ENCODE results near the gene NFATC2. TPM values are rescaled to one million over a fixed set of nuclear protein-coding genes. Genes with fewer than 3 reads are reported as not detected.

The NFATC2 gene
- polyA plus RNA-seq, 1 of the 3 experiments (the other 2 are of a cell fraction): 0.36 TPM

DNA sequence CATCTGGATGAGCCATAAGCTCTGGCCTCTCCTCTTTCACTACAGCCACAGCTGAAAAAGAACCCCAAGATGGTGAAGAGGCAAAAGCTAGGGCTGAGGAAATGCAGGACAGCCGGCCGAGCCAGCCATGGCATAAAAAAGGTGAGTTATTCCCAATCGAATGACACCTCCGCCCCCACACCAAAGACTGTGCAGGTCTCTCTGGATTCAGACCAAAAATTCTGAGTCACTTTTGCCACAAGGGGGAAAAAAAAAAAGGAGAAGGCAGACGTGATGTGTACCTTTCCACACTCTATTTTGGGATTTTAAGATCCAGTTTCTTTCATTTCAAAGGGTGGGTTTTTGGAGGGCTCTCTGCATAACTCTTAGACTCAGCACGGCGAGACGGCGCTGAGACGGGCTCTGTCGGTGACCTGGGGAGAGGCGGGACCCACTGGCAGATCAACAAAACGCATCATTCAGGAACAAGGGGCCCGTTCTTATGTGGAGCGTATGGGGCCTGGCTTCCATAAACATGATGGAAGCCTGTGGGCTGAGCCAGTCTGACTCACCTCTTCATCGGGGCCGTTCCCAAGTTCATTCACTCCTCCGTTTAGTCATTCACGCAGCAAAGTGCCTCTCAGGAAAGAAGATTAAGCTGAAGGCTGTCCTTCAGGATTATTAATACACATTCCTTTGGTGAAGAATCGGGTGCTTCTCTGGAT is 54.8 kb downstream of the NFATC2 start:
- ChIA-PET POLR2A (no interaction called here), CTCF (no interaction called here)
- Histone ChIP-seq H2AFZ (ENCODE audit: low read depth) (peak overlapping the region; percentile 84), H3K79me2 (ENCODE audit: insufficient read depth) (no peaks in the 10 kb centered on the region), H3K9me3 (no peaks in the 10 kb centered on the region), H3F3A (replicated peaks; ENCODE audit: insufficient read depth) (peaks cover 6% of the 10 kb centered on the region), H3K36me3 (replicated peaks in 1 of 2; ENCODE audit: control insufficient read depth in 1 of 2, insufficient read depth in 2 of 2, low read length in 1 of 2) (no peaks in the 10 kb centered on the region), H3K27ac (ENCODE audit: low read depth in 2 of 2, low read length in 1 of 2) (peak overlapping the region in 1 of 2 experiments; percentile 82; a peak in 2 of 4 replicates), H3K9ac (peak overlapping the region; percentile 56; the same call in 1 of the 2 replicates), H3K4me2 (peak overlapping the region; percentile 39; the same call in 1 of the 2 replicates), H3K27me3 (ENCODE audit: insufficient read depth) (no peaks in the 10 kb centered on the region), H3K4me1 (ENCODE audit: control insufficient read depth in 1 of 2, insufficient read depth in 2 of 2, low read depth in 1 of 2, low read length in 1 of 2) (peaks cover 8 to 16% of the 10 kb centered on the region in 2 experiments; a peak in 3 of 4 replicates), H3K4me3 (ENCODE audit: low read depth in 2 of 2, low read length in 1 of 2) (no peak overlapping the region), H3K9me2 (no peaks in the 10 kb centered on the region), H4K20me1 (ENCODE audit: insufficient read depth) (no peaks in the 10 kb centered on the region)
- TF ChIP-seq RXRA (IDR thresholded peaks at IDR 0.05; ENCODE audit: borderline replicate concordance, low read depth) (0 out of 2 replicates have a peak, but pooled peaks have one; percentile 25), CHD2 (IDR thresholded peaks at IDR 0.05; ENCODE audit: low read length, partially characterized antibody) (no peak), NFIC (IDR thresholded peaks at IDR 0.05; ENCODE audit: borderline replicate concordance) (peak; percentile 57; the same call in 1 of the 2 replicates), FOSL2 (IDR thresholded peaks at IDR 0.05; ENCODE audit: borderline replicate concordance, low read depth) (peak; percentile 71; the same call in 1 of the 2 replicates), ELF1 (IDR thresholded peaks at IDR 0.05) (no peak), FOXM1 (IDR thresholded peaks at IDR 0.05; ENCODE audit: low read depth) (no peak), FOXJ3 (CRISPR knock-in tag; IDR thresholded peaks at IDR 0.05) (no peak), TAF1 (IDR thresholded peaks at IDR 0.05; ENCODE audit: borderline replicate concordance, low read depth, low read length) (peak; percentile 15; the same call in 1 of the 2 replicates), TEAD4 (IDR thresholded peaks at IDR 0.05; ENCODE audit: borderline replicate concordance, insufficient read depth) (no peak), YY1 (IDR thresholded peaks at IDR 0.05; ENCODE audit: low read depth) (no peak), RFX5 (IDR thresholded peaks at IDR 0.05; ENCODE audit: low read length) (no peak), TCF12 (IDR thresholded peaks at IDR 0.05) (peak; percentile 54)
- TF ChIP-seq, protein P1, sequence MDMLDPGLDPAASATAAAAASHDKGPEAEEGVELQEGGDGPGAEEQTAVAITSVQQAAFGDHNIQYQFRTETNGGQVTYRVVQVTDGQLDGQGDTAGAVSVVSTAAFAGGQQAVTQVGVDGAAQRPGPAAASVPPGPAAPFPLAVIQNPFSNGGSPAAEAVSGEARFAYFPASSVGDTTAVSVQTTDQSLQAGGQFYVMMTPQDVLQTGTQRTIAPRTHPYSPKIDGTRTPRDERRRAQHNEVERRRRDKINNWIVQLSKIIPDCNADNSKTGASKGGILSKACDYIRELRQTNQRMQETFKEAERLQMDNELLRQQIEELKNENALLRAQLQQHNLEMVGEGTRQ (IDR thresholded peaks at IDR 0.05; ENCODE audit: borderline replicate concordance, low read depth, low read length): no peak
- TF ChIP-seq, protein P2, sequence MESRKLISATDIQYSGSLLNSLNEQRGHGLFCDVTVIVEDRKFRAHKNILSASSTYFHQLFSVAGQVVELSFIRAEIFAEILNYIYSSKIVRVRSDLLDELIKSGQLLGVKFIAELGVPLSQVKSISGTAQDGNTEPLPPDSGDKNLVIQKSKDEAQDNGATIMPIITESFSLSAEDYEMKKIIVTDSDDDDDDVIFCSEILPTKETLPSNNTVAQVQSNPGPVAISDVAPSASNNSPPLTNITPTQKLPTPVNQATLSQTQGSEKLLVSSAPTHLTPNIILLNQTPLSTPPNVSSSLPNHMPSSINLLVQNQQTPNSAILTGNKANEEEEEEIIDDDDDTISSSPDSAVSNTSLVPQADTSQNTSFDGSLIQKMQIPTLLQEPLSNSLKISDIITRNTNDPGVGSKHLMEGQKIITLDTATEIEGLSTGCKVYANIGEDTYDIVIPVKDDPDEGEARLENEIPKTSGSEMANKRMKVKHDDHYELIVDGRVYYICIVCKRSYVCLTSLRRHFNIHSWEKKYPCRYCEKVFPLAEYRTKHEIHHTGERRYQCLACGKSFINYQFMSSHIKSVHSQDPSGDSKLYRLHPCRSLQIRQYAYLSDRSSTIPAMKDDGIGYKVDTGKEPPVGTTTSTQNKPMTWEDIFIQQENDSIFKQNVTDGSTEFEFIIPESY (IDR thresholded peaks at IDR 0.05; ENCODE audit: borderline replicate concordance, low read depth): no peak; the same call in 1 of the 2 replicates
- TF ChIP-seq, protein P3, sequence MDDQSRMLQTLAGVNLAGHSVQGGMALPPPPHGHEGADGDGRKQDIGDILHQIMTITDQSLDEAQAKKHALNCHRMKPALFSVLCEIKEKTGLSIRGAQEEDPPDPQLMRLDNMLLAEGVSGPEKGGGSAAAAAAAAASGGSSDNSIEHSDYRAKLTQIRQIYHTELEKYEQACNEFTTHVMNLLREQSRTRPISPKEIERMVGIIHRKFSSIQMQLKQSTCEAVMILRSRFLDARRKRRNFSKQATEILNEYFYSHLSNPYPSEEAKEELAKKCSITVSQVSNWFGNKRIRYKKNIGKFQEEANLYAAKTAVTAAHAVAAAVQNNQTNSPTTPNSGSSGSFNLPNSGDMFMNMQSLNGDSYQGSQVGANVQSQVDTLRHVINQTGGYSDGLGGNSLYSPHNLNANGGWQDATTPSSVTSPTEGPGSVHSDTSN (IDR thresholded peaks at IDR 0.05): peak; percentile 84
- TF ChIP-seq, protein P4, sequence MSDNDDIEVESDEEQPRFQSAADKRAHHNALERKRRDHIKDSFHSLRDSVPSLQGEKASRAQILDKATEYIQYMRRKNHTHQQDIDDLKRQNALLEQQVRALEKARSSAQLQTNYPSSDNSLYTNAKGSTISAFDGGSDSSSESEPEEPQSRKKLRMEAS (IDR thresholded peaks at IDR 0.05; ENCODE audit: low read depth): no peak
- TF ChIP-seq, protein P5, sequence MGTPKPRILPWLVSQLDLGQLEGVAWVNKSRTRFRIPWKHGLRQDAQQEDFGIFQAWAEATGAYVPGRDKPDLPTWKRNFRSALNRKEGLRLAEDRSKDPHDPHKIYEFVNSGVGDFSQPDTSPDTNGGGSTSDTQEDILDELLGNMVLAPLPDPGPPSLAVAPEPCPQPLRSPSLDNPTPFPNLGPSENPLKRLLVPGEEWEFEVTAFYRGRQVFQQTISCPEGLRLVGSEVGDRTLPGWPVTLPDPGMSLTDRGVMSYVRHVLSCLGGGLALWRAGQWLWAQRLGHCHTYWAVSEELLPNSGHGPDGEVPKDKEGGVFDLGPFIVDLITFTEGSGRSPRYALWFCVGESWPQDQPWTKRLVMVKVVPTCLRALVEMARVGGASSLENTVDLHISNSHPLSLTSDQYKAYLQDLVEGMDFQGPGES (IDR thresholded peaks at IDR 0.05; ENCODE audit: low read depth, low read length): no peak
- 41% methylated on average over 20 of the region's 20 CpGs for WGBS (ENCODE audit: low lambda C conversion rate)
- no peak for DNase-seq
